Naive thymus-derived CD4-positive, alpha-beta T cell (primary cell): ENCODE measurements around the gene ZNF675. TPM values are rescaled to one million over a fixed set of nuclear protein-coding genes. Genes with fewer than 3 reads are reported as not detected.
A peak's percentile ranks its signal among the peaks of the same experiment; 100 is the strongest.
"Not testable (repeated sequence)": the region's sequence is repeated elsewhere in the genome, so short reads cannot be mapped to it uniquely, and the experiment has no call there.

Source experiments
- ATAC-seq: fragments of 150-1000 bp; cut with Tn5 transposase; 2 replicates; pipeline ENCODE4 v1.10.0; 2021; ENCODE audit warnings: mild to moderate bottlenecking, moderate library complexity
- CTCF ChIA-PET: fragments of 350-600 bp; sonication (Branson Sonifier 250); formaldehyde crosslinking; loops from one replicate; lab custom pipeline; 2021; ENCODE audit warnings: antibody characterized with exemption; lab: Charles Lee
- POLR2A ChIA-PET: fragments of 350-600 bp; sonication (Branson Sonifier 250); formaldehyde crosslinking; loops from one replicate; lab custom pipeline; 2021; ENCODE audit warnings: antibody characterized with exemption, inconsistent platforms; lab: Charles Lee
- DNase-seq, 9 donors: peaks; one replicate each; pipeline versions ENCODE4 v3.0.0 to v3.0.0-alpha.2; 2020 to 2022; ENCODE audit warnings: mixed read lengths in 1 of 9
- H3K27ac ChIP-seq: one replicate; pipeline ENCODE4 v1.7.0; 2013; ENCODE audit warnings: mild to moderate bottlenecking, low read depth, low read length, moderate library complexity
- H3K27me3 ChIP-seq, 2 donors: one replicate each; pipeline ENCODE4 v1.7.0; 2013; ENCODE audit warnings: low read length in 2 of 2, mild to moderate bottlenecking in 2 of 2, moderate library complexity in 2 of 2; ENCODE audit not compliant: control insufficient read depth in 2 of 2, insufficient read depth in 2 of 2
- H3K36me3 ChIP-seq, 3 experiments: 1 replicate in 2 of 3; 2 replicates in 1 of 3; pipeline ENCODE4 v1.7.0; 2013; ENCODE audit warnings: low read length in 3 of 3, mild to moderate bottlenecking in 3 of 3, moderate library complexity in 1 of 3; ENCODE audit not compliant: insufficient read depth in 3 of 3, control insufficient read depth in 2 of 3
- H3K4me1 ChIP-seq, 2 donors: one replicate each; pipeline ENCODE4 v1.7.0; 2013; ENCODE audit warnings: low read length in 2 of 2, mild to moderate bottlenecking in 2 of 2, moderate library complexity in 1 of 2; ENCODE audit not compliant: control insufficient read depth in 2 of 2, insufficient read depth in 2 of 2
- H3K4me3 ChIP-seq: 2 replicates; pipeline ENCODE4 v1.7.0; 2013; ENCODE audit warnings: mild to moderate bottlenecking, low read length
- H3K9me3 ChIP-seq, 3 experiments: 1 replicate in 2 of 3; 2 replicates in 1 of 3; pipeline ENCODE4 v1.7.0; 2013; ENCODE audit warnings: low read length in 3 of 3; ENCODE audit not compliant: control insufficient read depth in 2 of 3
- H3K27ac Mint-ChIP-seq, 9 donors: one replicate each; pipeline ENCODE4 v1.8.0; 2020 to 2022; ENCODE audit warnings: mixed read lengths in 9 of 9, mild to moderate bottlenecking in 8 of 9, moderate library complexity in 5 of 9, inconsistent platforms in 2 of 9
- H3K27me3 Mint-ChIP-seq, 5 donors: one replicate each; pipeline ENCODE4 v1.8.0; 2021 to 2022; ENCODE audit warnings: mixed read lengths in 5 of 5, mild to moderate bottlenecking in 1 of 5
- H3K36me3 Mint-ChIP-seq, 5 donors: one replicate each; pipeline ENCODE4 v1.8.0; 2020 to 2022; ENCODE audit warnings: mixed read lengths in 5 of 5, mild to moderate bottlenecking in 3 of 5, inconsistent platforms in 1 of 5
- H3K4me1 Mint-ChIP-seq, 7 donors: one replicate each; pipeline ENCODE4 v1.8.0; 2020 to 2022; ENCODE audit warnings: mixed read lengths in 7 of 7, mild to moderate bottlenecking in 3 of 7, inconsistent platforms in 1 of 7
- H3K4me3 Mint-ChIP-seq, 10 donors: one replicate each; pipeline ENCODE4 v1.8.0; 2020 to 2022; ENCODE audit warnings: mild to moderate bottlenecking in 10 of 10, mixed read lengths in 10 of 10, moderate library complexity in 6 of 10, inconsistent platforms in 2 of 10
- H3K9me3 Mint-ChIP-seq, 11 donors: one replicate each; pipeline ENCODE4 v1.8.0; 2020 to 2022; ENCODE audit warnings: mixed read lengths in 11 of 11, mild to moderate bottlenecking in 4 of 11, inconsistent platforms in 1 of 11, moderate library complexity in 1 of 11
- intact Hi-C, 2 donors: fragments of 100-400 bp; cut with micrococcal nuclease; formaldehyde crosslinking; loops; one replicate each; pipeline ENCODE4 v1.15.1; 2023
- polyA plus RNA-seq, 2 donors: library from polyadenylated mRNA; unstranded; fragments of 300-500 nt; fragmentation: Illumina TruSeq; gene quantifications; one replicate each; pipeline ENCODE4 v1.2.3, GENCODE V29; 2021
- total RNA-seq, 6 experiments: library from RNA in 5 of 6; stranded (reverse) in 5 of 6; gene quantifications; 1 replicate in 5 of 6; 2 replicates in 1 of 6; pipeline ENCODE4 v1.2.3 and lab custom pipeline; 2021 to 2026

The ZNF675 gene
- total and polyA plus RNA-seq, 7 experiments from 2014 or later: 17.5 to 39.6 (median 24.0) TPM

DNA sequence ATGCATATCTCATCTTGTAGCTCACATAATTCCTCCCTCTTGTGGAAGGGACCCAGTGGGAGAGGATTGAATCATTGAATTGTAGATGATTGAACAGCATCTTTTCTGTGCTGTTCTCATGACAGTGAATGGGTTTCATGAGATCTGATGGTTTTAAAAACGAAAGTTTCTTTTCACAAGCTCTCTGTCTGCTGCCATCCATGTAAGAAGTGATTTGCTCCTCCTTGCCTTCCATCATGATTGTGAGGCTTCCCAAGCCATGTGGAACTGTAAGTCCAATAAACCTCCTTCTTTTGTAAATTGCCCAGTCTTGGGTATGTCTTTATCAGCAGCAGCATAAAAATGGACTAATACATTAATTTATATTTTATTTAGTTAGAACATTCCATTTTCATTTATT, 19.6 kb upstream of the ZNF675 start:
- no peaks in the 10 kb centered on the region for H3K4me1 Mint-ChIP-seq
- intact Hi-C loops: no loop called here
- H3K9me3 Mint-ChIP-seq: peaks cover 0 to 37% (median 10%) of the 10 kb centered on the region in 11 donors
- H3K27ac ChIP-seq: no peak overlapping the region
- no peak overlapping the region for H3K4me3 ChIP-seq
- no peaks in the 10 kb centered on the region for H3K36me3 ChIP-seq
- DNase-seq (no peak), ATAC-seq (no peak)
- CTCF ChIA-PET: no interaction called here
- no peak overlapping the region for H3K4me3 Mint-ChIP-seq
- H3K9me3 ChIP-seq: no peaks in the 10 kb centered on the region
- H3K36me3 Mint-ChIP-seq: peaks cover 0 to 13% (median 0%) of the 10 kb centered on the region in 5 donors
- no peaks in the 10 kb centered on the region for H3K4me1 ChIP-seq
- POLR2A ChIA-PET: no interaction called here
- H3K27ac Mint-ChIP-seq: no peak overlapping the region
- H3K27me3 Mint-ChIP-seq: peaks cover 0 to 10% (median 0%) of the 10 kb centered on the region in 5 donors
- no peaks in the 10 kb centered on the region for H3K27me3 ChIP-seq

DNA sequence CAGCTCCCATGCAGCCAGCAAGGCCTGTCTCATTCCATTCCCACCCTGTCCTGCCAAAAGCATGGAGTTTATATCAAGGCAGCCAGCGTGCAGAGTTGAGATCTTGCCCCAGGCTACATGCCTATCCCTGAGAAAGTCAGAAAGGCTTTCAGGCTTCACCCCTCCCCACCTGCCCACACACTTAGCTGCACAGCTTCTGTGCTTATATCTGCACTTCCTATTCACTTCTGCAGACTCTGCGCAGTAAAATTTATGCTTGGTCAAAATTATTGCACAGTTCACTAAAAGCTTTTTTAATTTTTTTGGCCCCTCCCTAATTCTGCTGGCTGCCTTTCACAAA, 12.5 kb upstream of the ZNF675 start:
- POLR2A ChIA-PET: interaction anchor here (1.0 kb wide), 1 partner anchor 9 kb away, joined by 3 read pairs; no protein-coding TSS in a partner anchor
- Histone ChIP-seq H3K36me3 (no peaks in the 10 kb centered on the region), H3K4me3 (no peak overlapping the region), H3K27ac (no peak overlapping the region), H3K9me3 (no peaks in the 10 kb centered on the region), H3K4me1 (no peaks in the 10 kb centered on the region), H3K27me3 (no peaks in the 10 kb centered on the region)
- H3K27me3 Mint-ChIP-seq: peaks cover 0 to 13% (median 0%) of the 10 kb centered on the region in 5 donors
- intact Hi-C loops: no loop called here
- DNase-seq (no peak), ATAC-seq (no peak)
- H3K36me3 Mint-ChIP-seq: peaks cover 0 to 11% (median 8%) of the 10 kb centered on the region in 5 donors
- CTCF ChIA-PET: no interaction called here
- H3K27ac Mint-ChIP-seq: peak overlapping the region in 8 of 9 donors; percentile 31 to 92 (median 65)
- peaks cover 0 to 1% (median 0%) of the 10 kb centered on the region in 7 donors for H3K4me1 Mint-ChIP-seq
- H3K9me3 Mint-ChIP-seq: peaks cover 0 to 35% (median 7%) of the 10 kb centered on the region in 11 donors
- peak overlapping the region in 6 of 10 donors; percentile 17 to 68 (median 52) for H3K4me3 Mint-ChIP-seq

DNA sequence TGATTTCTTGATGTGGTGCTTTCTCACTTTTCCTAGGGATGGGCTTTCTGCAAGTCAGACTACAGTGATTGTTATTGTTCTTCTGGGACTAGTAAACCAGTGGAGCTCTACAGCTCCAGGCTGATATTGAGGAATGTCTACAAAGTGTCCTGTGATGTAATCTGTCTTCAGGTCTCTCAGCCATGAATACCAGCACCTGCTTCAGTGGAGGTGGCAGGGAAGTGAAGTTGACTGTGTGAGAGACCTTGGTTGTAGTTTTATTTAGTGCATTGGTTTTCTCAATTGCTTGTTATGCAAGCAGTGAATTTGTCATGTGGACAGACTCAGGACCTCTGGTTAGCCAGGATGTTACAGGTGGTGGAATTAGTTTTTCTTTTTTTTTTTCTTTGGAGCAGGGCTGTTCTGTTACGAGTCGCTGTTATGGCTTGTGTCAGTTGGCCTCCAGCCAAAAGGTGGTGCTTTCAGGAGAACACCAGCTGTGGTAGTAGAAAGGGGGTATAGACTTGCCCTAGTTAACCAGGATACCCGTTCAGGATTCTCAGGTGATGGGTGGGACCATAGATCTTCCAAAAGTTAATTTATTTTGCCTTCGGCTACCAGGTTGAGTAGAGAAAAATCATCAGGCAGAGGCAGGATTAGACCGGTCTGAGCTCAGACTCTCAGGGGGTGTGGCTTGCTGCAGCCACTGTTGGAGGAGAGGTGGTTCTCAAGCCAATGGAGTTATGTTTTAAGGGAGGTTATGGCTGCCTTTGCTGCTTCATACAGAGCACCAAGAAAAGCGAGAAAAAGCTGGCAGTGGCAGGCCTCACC, 11.9 kb upstream of the ZNF675 start:
- CTCF ChIA-PET: interaction anchor here (1.1 kb wide), 1 partner anchor 12 kb away, joined by 4 read pairs; the partner anchor contains the start of gene ZNF675
- Histone ChIP-seq H3K4me1 (no peaks in the 10 kb centered on the region), H3K4me3 (no peak overlapping the region), H3K9me3 (no peaks in the 10 kb centered on the region), H3K27ac (no peak overlapping the region), H3K36me3 (no peaks in the 10 kb centered on the region), H3K27me3 (no peaks in the 10 kb centered on the region)
- Mint-ChIP-seq H3K27me3 (peaks cover 0 to 13% (median 0%) of the 10 kb centered on the region in 5 donors), H3K4me3 (peak overlapping the region in 7 of 10 donors; percentile 17 to 68 (median 48)), H3K9me3 (peaks cover 0 to 37% (median 7%) of the 10 kb centered on the region in 11 donors), H3K36me3 (peaks cover 0 to 10% (median 7%) of the 10 kb centered on the region in 5 donors), H3K27ac (peak overlapping the region in 7 of 9 donors; percentile 31 to 92 (median 66)), H3K4me1 (peaks cover 0 to 1% (median 0%) of the 10 kb centered on the region in 7 donors)
- peak in 3 of 9 donors; percentile 11 to 15 (median 15) for DNase-seq
- intact Hi-C loops: no loop called here
- POLR2A ChIA-PET: interaction anchor here (0.7 to 1.0 kb wide), 2 partner anchors 8 to 303 kb away, joined by 3 read pairs; partner anchors contain the start of gene ZNF91
- ATAC-seq: no peak

DNA sequence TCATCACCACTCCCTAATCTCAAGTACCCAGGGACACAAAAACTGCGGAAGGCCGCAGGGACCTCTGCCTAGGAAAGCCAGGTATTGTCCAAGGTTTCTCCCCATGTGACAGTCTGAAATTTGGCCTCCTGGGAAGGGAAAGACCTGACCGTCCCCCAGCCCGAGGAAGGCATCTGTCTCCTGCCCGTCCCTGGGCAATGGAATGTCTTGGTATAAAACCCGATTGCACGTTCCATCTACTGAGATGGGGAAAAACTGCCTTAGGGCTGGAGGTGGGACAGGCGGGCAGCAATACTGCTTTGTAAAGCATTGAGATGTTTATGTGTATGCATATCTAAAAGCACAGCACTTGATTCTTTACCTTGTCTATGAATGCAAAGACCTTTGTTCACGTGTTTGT, 5.9 kb upstream of the ZNF675 start:
- H3K36me3 Mint-ChIP-seq, H3K27ac ChIP-seq, DNase-seq, ATAC-seq, H3K4me3 Mint-ChIP-seq, POLR2A ChIA-PET, H3K27me3 Mint-ChIP-seq, H3K4me1 ChIP-seq, CTCF ChIA-PET, H3K9me3 ChIP-seq, H3K27me3 ChIP-seq, H3K4me3 ChIP-seq, intact Hi-C loops, H3K36me3 ChIP-seq, H3K27ac Mint-ChIP-seq: not testable (repeated sequence)
- Mint-ChIP-seq H3K4me1 (peaks cover 0 to 11% (median 10%) of the 10 kb centered on the region in 7 donors), H3K9me3 (peaks cover 0 to 21% (median 1%) of the 10 kb centered on the region in 11 donors)

DNA sequence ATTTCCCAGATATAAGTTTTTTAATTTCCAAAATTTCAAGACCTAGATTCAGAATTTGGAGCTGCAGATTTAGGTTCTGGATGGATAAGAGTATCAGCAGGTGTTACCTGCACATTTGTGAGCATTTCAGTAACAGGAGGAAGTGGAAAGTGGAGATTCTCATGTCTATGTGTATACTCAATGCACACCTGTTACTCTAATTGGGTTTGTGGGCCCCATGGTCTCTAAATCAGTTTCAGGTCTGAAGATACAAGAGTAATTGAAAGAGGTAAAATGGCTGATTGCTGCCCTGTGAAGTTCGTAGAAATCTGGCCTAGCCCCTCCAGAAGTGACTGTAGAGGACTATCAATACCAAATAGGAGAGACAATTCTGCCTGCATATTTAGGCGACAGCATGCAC, 13.9 kb downstream of the ZNF675 start:
- Mint-ChIP-seq H3K27ac (no peak overlapping the region), H3K4me1 (peaks cover 0 to 42% (median 30%) of the 10 kb centered on the region in 7 donors), H3K4me3 (peak overlapping the region in 2 of 10 donors; percentile 4 to 25), H3K9me3 (peaks cover 0 to 95% (median 70%) of the 10 kb centered on the region in 11 donors), H3K27me3 (no peaks in the 10 kb centered on the region), H3K36me3 (peaks cover 48 to 85% (median 78%) of the 10 kb centered on the region in 5 donors)
- CTCF ChIA-PET: interaction anchor here (0.5 kb wide), 1 partner anchor 65 kb away, joined by 3 read pairs; no protein-coding TSS in a partner anchor
- H3K4me1 ChIP-seq: peaks cover 0 to 8% of the 10 kb centered on the region in 2 donors
- POLR2A ChIA-PET: no interaction called here
- ATAC-seq (no peak), DNase-seq (no peak)
- peaks cover 0 to 36% (median 0%) of the 10 kb centered on the region in 3 experiments for H3K36me3 ChIP-seq
- peaks cover 0 to 70% (median 23%) of the 10 kb centered on the region in 3 experiments for H3K9me3 ChIP-seq
- no peak overlapping the region for H3K27ac ChIP-seq
- no peaks in the 10 kb centered on the region for H3K27me3 ChIP-seq
- H3K4me3 ChIP-seq: no peak overlapping the region
- intact Hi-C loops: no loop called here

DNA sequence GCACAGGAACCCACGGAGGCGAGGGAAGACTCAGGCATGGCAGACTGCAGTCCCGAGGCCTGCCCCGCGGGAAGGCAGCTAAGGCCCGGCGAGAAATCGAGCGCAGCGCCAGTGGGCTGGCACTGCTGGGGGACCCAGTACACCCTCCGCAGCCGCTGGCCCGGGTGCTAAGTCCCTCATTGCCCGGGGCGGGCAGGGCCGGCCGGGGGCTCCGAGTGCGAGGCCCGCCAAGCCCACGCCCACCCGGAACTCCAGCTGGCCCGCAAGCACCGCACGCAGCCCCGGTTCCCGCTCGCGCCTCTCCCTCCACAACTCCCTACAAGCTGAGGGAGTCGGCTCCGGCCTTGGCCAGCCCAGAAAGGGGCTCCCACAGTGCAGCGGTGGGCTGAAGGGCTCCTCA, 18.4 kb downstream of the ZNF675 start:
- H3K27me3 ChIP-seq, CTCF ChIA-PET, H3K27ac ChIP-seq, H3K27me3 Mint-ChIP-seq, H3K4me3 ChIP-seq, POLR2A ChIA-PET, H3K27ac Mint-ChIP-seq, DNase-seq, H3K4me1 ChIP-seq, H3K4me3 Mint-ChIP-seq, ATAC-seq, intact Hi-C loops: not testable (repeated sequence)
- Mint-ChIP-seq H3K36me3 (peaks cover 47 to 88% (median 84%) of the 10 kb centered on the region in 5 donors), H3K4me1 (peaks cover 0 to 25% (median 15%) of the 10 kb centered on the region in 7 donors), H3K9me3 (peaks cover 0 to 92% (median 75%) of the 10 kb centered on the region in 11 donors)
- H3K36me3 ChIP-seq: peaks cover 0 to 54% (median 7%) of the 10 kb centered on the region in 3 experiments
- peaks cover 0 to 79% (median 29%) of the 10 kb centered on the region in 3 experiments for H3K9me3 ChIP-seq
